IMR-90 (cell line): Measurements from ENCODE around the gene HFE. TPM values are rescaled to one million over a fixed set of nuclear protein-coding genes. Genes with fewer than 3 reads are reported as not detected.
"Not testable (repeated sequence)": the region's sequence is repeated elsewhere in the genome, so short reads cannot be mapped to it uniquely, and the experiment has no call there.

ENCODE experiments used
- ATAC-seq: fragments of 200-7000 bp; cut with Tn5 transposase; 2 replicates; pipeline ENCODE4 v1.9.1; 2020; ENCODE audit warnings: low read depth, mild to moderate bottlenecking, moderate library complexity
- BruUV-seq: library from RNA; stranded (reverse); fragments of 400-500 nt; replicated peaks from 2 replicates; lab custom pipeline; 2021; lab: Mats Ljungman, UMichigan
- CTCF ChIA-PET: fragments of 300-600 bp; formaldehyde crosslinking; extraction: SDS; loops from one replicate; lab custom pipeline; 2021; ENCODE audit warnings: antibody characterized with exemption; lab: Yijun Ruan, JAX
- POLR2A ChIA-PET: fragments of 300-600 bp; sonication (Branson Sonifier 250); formaldehyde crosslinking; loops from one replicate; lab custom pipeline; 2022; ENCODE audit warnings: antibody characterized with exemption; ENCODE audit not compliant: unreplicated experiment; lab: Charles Lee
- DNase-seq: peaks from one replicate; pipeline ENCODE4 v3.0.0; 2013
- H2AFZ ChIP-seq: replicated peaks from 2 replicates; pipeline ENCODE3; 2013; ENCODE audit warnings: low read length, mild to moderate bottlenecking; ENCODE audit not compliant: poor library complexity
- H2AK5ac ChIP-seq: 2 replicates; pipeline ENCODE4 v1.6.1; 2013; ENCODE audit warnings: low read depth, low read length, inconsistent platforms
- H2AK9ac ChIP-seq: replicated peaks from 2 replicates; pipeline ENCODE3; 2013; ENCODE audit warnings: mild to moderate bottlenecking, low read depth, low read length, moderate library complexity; ENCODE audit not compliant: poor library complexity
- H2BK120ac ChIP-seq: 2 replicates; pipeline ENCODE4 v1.6.1; 2013; ENCODE audit warnings: low read depth, low read length, inconsistent platforms
- H2BK15ac ChIP-seq: 3 replicates; pipeline ENCODE4 v1.6.1; 2013; ENCODE audit warnings: low read depth, low read length, inconsistent platforms
- H2BK20ac ChIP-seq: 2 replicates; pipeline ENCODE4 v1.6.1; 2013; ENCODE audit warnings: low read depth, mild to moderate bottlenecking, inconsistent platforms, low read length, moderate library complexity
- H2BK5ac ChIP-seq: 2 replicates; pipeline ENCODE4 v1.6.1; 2013; ENCODE audit warnings: mild to moderate bottlenecking, low read depth, low read length, inconsistent platforms; ENCODE audit not compliant: poor library complexity, severe bottlenecking
- H3K14ac ChIP-seq: replicated peaks from 2 replicates; pipeline ENCODE4 v1.6.1; 2013; ENCODE audit warnings: low read depth, low read length, inconsistent platforms
- H3K18ac ChIP-seq: 2 replicates; pipeline ENCODE4 v1.6.1; 2013; ENCODE audit warnings: low read depth, low read length, control low read depth
- H3K23ac ChIP-seq: 2 replicates; pipeline ENCODE4 v1.6.1; 2013; ENCODE audit warnings: low read depth, low read length, inconsistent platforms
- H3K27ac ChIP-seq: 2 replicates; pipeline ENCODE4 v1.5.1; 2013; ENCODE audit warnings: mild to moderate bottlenecking, control low read depth, low read length; ENCODE audit not compliant: insufficient read depth
- H3K27me3 ChIP-seq: 2 replicates; pipeline ENCODE4 v1.6.1; 2013; ENCODE audit warnings: low read length; ENCODE audit not compliant: control insufficient read depth, insufficient read depth
- H3K36me3 ChIP-seq: 2 replicates; pipeline ENCODE4 v1.6.1; 2013; ENCODE audit warnings: low read length, mixed read lengths; ENCODE audit not compliant: control insufficient read depth, insufficient read depth
- H3K4ac ChIP-seq: 2 replicates; pipeline ENCODE4 v1.6.1; 2013; ENCODE audit warnings: low read depth, low read length, inconsistent platforms
- H3K4me1 ChIP-seq: 2 replicates; pipeline ENCODE4 v1.6.1; 2013; ENCODE audit warnings: low read length, mixed read lengths; ENCODE audit not compliant: control insufficient read depth, insufficient read depth
- H3K4me2 ChIP-seq: 2 replicates; pipeline ENCODE4 v1.6.1; 2013; ENCODE audit warnings: low read depth, mild to moderate bottlenecking, control low read depth, low read length, moderate library complexity
- H3K4me3 ChIP-seq: 2 replicates; pipeline ENCODE4 v1.5.1; 2013; ENCODE audit warnings: low read depth, mild to moderate bottlenecking, control low read depth, low read length, moderate library complexity; ENCODE audit not compliant: insufficient read depth
- H3K56ac ChIP-seq: 2 replicates; pipeline ENCODE4 v1.6.1; 2013; ENCODE audit warnings: low read length, inconsistent platforms; ENCODE audit not compliant: insufficient read depth; ENCODE audit errors: extremely low read depth
- H3K79me1 ChIP-seq, 2 experiments: 2 replicates each; pipeline ENCODE4 v1.6.1; 2013; ENCODE audit warnings: low read length in 2 of 2, inconsistent platforms in 1 of 2, low read depth in 1 of 2
- H3K9ac ChIP-seq: 2 replicates; pipeline ENCODE4 v1.6.1; 2013; ENCODE audit warnings: low read depth, low read length, control low read depth
- H3K9me1 ChIP-seq: 2 replicates; pipeline ENCODE4 v1.6.1; 2013; ENCODE audit warnings: low read length, inconsistent platforms; ENCODE audit not compliant: insufficient read depth
- H3K9me3 ChIP-seq: 2 replicates; pipeline ENCODE4 v1.6.1; 2013; ENCODE audit warnings: low read length; ENCODE audit not compliant: control insufficient read depth, insufficient read depth
- H4K20me1 ChIP-seq: 2 replicates; pipeline ENCODE4 v1.6.1; 2013; ENCODE audit warnings: low read length, inconsistent platforms; ENCODE audit not compliant: insufficient read depth
- H4K5ac ChIP-seq: 2 replicates; pipeline ENCODE4 v1.6.1; 2013; ENCODE audit warnings: mild to moderate bottlenecking, low read depth, low read length, control low read depth
- H4K8ac ChIP-seq, 2 experiments: 2 replicates each; pipeline ENCODE4 v1.6.1; 2013; ENCODE audit warnings: low read depth in 2 of 2, low read length in 2 of 2, control low read depth in 1 of 2, inconsistent platforms in 1 of 2
- H4K91ac ChIP-seq: 2 replicates; pipeline ENCODE4 v1.6.1; 2013; ENCODE audit warnings: low read depth, low read length, inconsistent platforms; ENCODE audit not compliant: insufficient read depth
- WGBS, 2 experiments: methylation state at CpG; one replicate each; pipeline versions ENCODE4 v1.1.5 to v1.1.7; 2013; ENCODE audit warnings: missing lambda C conversion rate in 2 of 2; ENCODE audit not compliant: insufficient read length in 1 of 2; ENCODE audit errors: extremely low coverage in 2 of 2; 5-methylcytosine and 5-hydroxymethylcytosine counted together
- dilution Hi-C: fragments of 300-500 bp; cut with HindIII; formaldehyde crosslinking; loops from one replicate; pipeline ENCODE4 v1.14.3; 2018; ENCODE audit warnings: low sequenced_read_pairs; ENCODE audit not compliant: unreplicated experiment
- in situ Hi-C: fragments of 300-500 bp; cut with MboI; formaldehyde crosslinking; loops from 3 replicates; pipeline ENCODE4 v1.14.3; 2019; ENCODE audit warnings: low sequenced_read_pairs, inconsistent platforms, mixed read lengths
- intact Hi-C: fragments of 100-400 bp; cut with micrococcal nuclease; formaldehyde crosslinking; loops from 2 replicates; pipeline ENCODE4 v1.10.0; 2022
- polyA plus RNA-seq, 3 experiments: library from polyadenylated mRNA; depleted of rRNA; stranded (reverse); fragments of >200 nt; gene quantifications; 2 replicates each; pipeline ENCODE4 v1.2.3, GENCODE V29; 2012; ENCODE audit warnings: low replicate concordance in 1 of 3
- total RNA-seq: library from RNA; depleted of rRNA; stranded (reverse); fragments of >200 nt; gene quantifications from 2 replicates; pipeline ENCODE4 v1.2.3, GENCODE V29; 2012

The HFE gene
- total and polyA plus RNA-seq, 2 of the 4 experiments (the other 2 are of a cell fraction): 14.9 to 15.7 TPM

DNA sequence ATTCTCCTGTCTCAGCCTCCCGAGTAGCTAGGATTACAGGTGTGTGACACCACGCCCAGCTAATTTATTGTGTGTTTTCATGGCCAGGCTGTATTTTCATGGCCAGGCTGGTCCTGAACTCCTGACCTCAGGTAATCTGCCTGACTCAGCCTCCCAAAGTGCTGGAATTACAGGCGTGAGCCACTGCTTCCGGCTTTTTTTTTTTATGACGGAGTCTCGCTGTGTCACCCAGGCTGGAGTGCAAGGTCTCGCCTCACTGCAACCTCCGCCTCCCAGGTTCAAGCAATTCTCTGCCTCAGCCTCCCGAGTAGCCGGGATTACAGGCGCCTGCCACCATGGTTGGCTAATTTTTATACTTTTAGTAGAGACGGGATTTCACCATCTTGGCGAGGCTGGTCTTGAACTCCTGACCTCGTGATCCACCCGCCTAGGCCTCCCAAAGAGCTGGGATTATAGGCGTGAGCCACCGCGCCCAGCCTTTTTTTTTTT is 34.4 kb upstream of the HFE start:
- H3K4ac ChIP-seq, intact Hi-C loops, POLR2A ChIA-PET, H3K14ac ChIP-seq, H3K9ac ChIP-seq, H2AK9ac ChIP-seq, H3K9me3 ChIP-seq, H3K36me3 ChIP-seq, H3K18ac ChIP-seq, DNase-seq, H3K4me1 ChIP-seq, H3K56ac ChIP-seq, H3K79me1 ChIP-seq, H4K8ac ChIP-seq, H3K4me2 ChIP-seq, H2BK120ac ChIP-seq, H3K4me3 ChIP-seq, H2AFZ ChIP-seq, H2BK5ac ChIP-seq, H2AK5ac ChIP-seq, BruUV-seq, H3K27ac ChIP-seq, ATAC-seq, H4K20me1 ChIP-seq, dilution Hi-C loops, H4K91ac ChIP-seq, in situ Hi-C loops, H2BK15ac ChIP-seq, H2BK20ac ChIP-seq, H3K9me1 ChIP-seq, H4K5ac ChIP-seq, H3K27me3 ChIP-seq, H3K23ac ChIP-seq: not testable (repeated sequence)
- WGBS, 2 experiments: 98% methylated on average over 8 of the region's 18 CpGs; no CpG with 5 or more reads in 1 of the 2 experiments
- CTCF ChIA-PET: interaction anchor here (0.6 kb wide), 1 partner anchor 60 kb away, joined by 3 read pairs; no protein-coding TSS in a partner anchor
